Measurements from ENCODE around the gene C2orf72.
"Not testable (repeated sequence)": the region's sequence is repeated elsewhere in the genome, so short reads cannot be mapped to it uniquely, and the experiment has no call there.

The C2orf72 gene

DNA sequence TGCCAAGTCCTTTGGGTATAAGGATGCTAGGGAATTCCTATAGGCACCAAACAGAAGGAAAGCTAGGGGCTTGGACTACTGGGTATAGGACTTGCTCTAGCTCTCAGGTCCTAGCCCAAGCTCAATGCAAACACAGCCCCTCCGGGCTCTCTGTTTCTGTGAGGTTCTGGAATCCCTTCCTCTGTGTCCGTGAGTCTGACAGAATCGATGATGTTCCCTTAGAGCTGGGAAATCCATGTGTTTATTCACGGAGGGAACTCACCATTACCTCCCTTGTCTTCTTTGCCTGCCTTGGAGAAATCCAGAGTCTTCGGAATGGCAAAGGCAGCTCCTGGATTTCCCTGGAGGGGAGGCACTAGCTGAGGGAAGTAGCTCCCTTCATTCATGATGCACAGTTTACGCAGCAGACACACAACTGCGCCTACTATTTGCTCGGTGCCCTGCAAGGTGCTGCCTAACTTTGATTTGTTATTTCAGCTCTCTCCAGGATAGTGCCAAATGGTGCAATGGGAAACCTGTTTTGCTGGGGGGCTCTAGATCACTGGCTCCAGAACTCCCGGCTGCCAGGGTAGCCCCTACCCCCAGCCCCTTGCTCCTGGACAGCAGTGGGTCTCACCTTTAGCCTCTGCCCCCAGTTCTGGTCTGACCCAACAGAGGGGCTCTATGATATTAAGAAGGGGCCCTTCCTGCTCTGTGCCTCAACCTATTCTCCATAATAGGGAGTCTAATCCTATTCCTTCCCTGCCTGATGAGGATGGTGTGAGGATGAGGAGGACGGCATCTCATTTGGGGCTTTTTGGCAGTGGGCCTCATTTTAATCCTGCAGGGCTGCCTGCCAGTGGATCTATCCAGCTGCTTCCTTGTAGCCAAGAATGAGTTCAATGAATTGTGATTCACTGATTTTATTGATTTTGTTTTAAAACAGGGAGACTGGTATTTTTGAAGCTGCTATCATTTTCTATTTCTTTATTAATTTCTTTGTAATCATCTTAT is 10.9 kb downstream of the C2orf72 start:
- no peak for DNase-seq

DNA sequence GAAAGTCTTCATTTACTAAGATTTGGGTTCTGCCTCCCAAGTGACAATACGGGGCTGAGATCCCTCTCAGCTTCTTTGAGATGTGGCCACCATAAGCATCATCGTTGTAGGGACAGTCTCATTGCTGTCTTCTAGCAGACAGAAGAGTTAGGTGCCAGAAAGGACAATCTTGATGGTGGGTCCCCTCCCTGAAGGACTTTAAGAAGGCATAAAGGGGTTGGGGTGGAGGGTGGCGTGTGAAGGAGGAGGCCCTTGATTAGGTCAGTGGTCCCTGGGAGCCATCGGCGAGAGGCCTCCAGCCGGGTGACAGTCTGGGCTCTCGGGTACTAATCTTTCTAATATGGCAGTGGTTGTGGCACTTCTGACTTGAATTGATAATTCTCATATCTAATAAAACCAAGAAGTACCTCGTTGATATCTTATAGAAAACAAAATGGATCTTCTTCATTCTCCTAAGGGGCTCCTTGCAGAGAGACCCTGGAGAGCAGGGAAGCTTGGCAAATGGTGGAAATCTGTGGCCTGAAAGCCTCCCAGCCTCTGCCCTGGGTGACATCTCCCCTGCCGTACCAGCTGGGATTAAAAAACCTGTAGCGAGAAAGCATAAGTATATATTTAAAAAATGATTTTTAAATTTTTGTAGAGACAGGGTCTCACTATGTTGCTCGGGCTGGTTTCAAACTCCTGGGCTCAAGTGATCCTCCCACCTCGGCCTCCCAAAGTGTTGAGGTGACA is 12.1 kb downstream of the C2orf72 start:
- DNase-seq = no peak

DNA sequence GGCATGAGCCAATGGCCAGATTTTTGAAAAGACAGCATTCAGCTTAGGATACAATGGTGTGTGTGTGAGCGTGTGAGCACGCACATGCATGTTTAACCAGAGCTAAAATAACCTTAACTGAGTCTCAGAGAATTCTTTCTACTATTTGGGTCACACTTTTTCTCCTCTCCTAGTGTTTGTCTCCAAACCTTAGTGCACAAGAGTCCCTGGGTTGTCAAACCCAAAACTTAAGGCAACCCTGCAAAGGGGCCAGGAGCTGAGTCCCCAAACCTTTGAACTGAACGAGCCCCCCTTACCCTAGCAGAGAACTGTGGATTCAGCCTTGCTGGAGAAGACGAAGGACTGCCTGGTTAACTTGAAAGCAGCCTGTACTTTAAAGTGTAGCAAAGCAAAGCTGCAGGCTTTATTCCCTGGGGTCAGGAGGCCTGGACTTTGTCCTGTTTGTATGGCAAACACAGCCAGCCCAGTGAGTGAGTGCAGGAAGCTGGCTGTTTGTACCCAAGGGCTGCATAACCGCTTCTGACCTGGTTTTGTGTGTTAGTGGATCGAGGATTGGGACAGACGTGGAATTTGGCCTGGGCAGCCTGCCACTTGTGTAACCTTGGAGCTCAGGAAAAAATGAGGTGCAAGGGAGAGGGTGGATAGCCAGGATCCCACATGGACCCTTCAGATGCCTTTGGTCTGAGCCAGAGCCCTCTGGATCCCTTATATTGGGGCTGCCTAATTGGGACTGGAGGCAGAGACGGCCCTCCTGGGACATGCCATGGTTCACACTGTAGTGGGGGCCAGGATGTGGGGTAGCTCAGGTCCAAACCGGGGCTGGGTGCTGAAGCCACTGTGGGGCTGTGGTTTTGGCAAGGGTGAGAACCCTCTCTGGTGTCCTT is 12.9 kb downstream of the C2orf72 start:
- no peak for DNase-seq

DNA sequence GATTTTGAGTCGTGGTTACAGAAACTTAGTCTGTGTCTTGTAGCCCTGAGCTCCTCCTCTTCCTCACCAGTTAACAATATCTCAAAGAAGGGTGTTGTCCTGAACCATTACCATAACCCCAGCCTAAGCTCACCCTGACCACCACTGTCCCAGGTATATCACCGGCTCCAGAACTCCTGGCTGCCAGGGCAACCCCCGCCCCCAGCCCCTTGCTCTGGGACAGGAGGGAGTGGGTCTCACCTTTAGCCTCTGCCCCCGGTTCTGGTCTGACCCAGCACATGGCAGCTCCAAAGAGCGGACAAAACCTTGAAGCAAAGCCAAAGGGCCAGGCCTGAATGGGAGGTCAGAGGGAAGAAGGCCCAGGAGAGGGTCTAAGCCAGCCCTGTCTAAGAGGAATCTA is 13.8 kb downstream of the C2orf72 start:
- no peak for DNase-seq

DNA sequence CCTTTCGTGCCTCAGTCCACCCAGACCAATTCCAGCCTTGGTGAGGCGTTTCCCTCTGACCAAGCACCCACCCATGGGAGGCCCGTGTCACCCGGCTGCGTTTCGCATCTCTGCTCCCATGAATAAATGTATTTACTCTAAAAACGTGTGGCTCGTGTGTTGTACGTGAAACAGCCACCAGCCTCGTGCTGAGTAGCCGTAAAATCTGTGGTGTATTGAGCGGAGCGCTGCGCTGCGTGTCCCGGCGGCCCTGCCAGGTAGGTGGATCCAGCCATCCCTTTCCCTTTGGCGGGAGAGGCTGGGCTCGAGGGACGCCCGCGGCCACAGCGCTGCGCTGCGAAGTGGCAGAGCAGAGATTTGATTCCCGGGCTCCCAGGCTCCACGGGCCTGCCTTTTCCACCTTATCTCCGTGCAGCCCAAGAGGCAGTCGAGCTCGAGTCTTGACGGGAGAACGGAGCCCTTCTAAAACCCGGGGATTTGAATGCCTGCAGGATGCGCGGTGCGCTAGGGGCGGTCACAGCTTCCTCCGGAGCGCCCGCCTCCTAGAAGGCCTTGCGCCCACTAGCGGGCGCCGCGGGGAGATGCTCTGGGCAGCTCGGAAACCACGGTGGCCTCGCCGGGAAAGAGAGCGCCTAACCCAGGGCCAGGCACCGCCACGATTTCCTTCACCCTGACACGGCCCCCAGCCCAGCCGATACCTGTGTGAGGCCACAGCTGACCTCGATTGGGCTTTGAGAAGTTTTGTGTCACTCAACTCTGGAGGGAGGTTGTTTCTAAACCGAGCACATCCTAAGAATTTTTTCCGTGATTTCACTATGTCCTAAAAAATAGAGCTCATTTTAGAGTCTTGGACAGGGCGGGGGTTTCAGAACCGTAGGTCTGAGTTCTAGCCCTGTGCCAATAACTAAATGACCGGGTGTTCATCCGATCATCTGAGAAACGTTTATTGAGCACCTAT is 15.4 kb downstream of the C2orf72 start:
- peak; percentile 71 to 75 for DNase-seq

DNA sequence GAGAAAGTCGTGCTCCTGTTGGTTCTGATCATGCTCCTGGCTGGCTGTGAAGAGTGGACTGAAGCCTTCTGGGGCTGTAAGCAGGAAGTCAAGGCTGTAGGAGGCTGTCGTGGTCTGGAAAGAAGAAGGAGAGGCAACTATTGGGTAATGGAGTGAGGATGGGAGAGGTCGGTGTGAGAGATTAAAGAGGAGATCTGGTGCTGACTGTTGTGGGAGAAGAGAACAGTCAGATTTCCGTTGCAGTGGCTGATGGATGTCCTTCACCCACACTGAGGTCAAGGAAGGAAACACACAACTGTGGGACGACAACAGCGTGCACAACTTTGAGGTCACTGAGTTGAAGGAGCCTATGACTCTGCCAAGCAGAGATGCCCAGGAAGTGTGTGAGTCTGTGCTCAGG is 16.5 kb downstream of the C2orf72 start:
- no peak for DNase-seq

DNA sequence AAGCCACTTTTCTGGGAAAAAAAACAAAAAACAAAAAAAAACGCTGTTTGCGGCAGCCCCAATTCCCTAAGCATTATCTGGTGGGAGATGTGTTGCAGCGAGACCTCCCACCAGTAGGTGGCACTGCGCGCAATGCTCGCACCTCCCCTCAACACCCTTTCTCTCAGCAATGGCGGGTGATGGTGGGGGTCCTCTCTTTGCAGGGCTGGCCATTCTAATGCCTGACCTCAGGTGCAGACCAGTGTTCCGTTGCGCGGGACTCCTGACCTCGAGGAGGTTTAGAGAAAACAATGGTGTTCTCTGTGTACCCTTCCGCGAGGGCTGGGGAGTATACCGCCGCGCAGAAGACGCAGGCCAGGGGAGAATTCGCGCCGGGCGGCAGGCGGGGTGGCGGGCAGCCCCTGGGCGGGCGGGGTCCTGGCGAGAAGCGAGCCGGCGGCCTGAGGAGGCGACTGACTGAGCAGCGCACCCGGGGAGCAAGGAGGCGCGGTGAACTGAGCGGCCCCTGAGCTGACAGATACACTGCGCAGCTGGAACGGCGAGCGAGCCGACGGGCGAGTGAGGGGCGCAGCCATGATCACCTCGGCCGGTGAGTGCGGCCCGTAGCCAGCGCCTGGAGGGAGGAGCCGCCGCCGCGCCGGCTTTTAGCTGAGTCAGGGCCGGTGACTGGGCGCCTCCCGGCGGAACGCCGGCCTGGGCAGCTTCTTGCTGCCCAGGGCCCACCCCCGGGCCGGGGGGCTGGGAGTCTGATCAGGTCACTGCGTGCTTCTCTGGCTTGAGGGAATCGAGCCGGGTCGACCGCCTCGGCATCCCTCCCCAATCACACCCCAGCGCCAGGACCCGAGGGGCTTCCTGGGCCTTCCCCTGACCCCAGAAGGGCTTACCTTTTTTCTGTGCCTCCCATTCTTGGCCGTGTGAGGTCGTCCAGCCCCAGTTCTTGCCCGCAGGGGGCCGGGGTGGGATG is 19.4 kb downstream of the C2orf72 start, which contains the start of gene PSMD1:
Gene PSMD1, plus strand, starts transcription at position 415 of the 964 bp plus-strand sequence. Its CDS starts 159 bp downstream, at position 574.
- peak; percentile 90 to 92 for DNase-seq

DNA sequence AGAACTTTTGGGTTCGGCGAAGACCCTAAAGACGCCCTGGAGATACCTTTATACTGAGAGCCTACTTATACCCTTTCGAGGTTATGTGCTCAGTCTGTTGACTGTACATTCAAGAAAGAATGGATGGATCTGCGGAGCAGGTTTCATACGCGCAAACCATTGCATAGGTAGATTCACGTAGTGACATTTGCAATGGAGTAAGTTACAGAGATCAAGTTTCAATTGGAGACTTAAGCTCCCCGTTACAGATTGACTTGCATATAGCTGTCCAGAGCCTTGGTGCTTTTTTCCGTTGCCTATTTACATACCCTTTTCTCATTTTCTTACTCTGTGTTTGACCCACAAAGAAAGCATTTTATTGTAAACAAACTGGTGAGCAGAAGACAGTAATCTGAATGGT is 20.3 kb downstream of the C2orf72 start:
- DNase-seq = no peak

DNA sequence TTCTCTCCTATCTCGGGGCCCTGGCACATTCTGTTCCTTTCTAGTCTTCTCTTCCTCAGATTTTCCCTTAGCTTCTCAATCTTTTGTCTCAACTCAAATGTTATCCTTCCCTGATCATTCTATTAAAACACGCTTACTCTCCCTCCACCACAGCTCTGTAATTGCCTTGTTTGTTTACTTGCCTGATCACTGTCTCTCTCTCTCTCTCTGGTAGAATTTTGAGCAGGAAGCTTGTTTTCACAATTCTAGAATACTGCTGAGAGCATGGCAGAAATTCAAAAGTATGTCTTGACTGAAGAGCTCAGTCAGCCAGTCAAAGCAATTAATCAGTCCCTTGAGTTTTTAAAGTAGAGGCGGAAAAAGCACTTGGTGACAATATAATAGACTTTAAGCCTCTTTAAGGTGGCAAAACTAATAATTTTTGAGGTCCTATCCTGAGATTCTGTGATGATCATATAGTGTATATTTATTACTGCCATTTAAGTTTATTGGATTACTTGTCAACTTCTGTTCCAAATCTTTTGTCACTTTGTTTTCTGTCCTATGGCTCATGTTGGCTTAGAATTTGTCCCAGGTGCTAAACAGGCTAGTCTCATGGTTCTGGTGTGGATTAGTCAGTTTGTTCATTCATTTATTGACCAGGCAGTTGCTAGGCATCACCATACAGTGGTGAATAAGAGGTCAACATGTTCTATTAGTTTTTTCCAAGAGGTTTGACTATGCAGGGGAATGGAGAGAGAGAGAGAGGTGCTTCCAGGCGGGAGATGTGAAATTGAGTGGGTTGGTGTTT is 21.6 kb downstream of the C2orf72 start:
- no peak for DNase-seq

DNA sequence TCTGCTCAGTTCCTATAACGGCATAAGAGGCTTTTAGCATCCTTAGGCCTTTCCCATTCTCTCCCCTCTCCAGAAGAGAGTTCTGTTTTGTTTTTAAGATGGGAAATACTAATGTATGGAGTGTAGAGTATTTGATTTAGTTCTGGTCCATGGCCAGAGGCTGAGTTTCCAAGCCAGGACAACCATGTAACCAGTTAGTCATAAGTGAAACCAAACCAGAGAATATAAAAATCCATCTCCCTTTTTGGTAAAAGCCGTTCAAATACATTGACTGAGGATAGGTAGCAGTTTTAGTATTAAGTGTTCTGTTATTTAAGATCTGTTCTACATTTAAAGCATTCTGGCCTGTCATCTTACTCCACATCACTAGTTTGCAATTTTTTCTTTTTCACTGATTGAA is 22.4 kb downstream of the C2orf72 start:
- DNase-seq = no peak

DNA sequence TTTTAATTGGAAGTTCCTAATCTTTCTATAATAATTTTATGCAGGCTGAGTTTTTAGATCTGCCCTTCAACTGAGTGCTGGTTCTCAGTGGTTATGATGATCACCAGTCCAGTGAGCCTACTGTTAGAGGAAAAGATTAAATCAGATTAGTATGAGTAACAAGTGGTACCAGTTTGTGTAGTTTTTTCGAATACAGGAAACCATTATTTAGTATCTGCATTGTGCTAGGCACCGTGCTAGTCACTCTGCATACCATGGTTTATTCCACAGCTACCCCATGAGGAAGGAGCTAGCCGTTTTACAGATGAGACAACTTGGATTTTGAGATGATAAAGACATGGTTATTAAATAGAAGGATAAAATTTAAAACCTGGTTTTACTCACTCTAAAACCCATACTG is 25.5 kb downstream of the C2orf72 start:
- no peak for DNase-seq

DNA sequence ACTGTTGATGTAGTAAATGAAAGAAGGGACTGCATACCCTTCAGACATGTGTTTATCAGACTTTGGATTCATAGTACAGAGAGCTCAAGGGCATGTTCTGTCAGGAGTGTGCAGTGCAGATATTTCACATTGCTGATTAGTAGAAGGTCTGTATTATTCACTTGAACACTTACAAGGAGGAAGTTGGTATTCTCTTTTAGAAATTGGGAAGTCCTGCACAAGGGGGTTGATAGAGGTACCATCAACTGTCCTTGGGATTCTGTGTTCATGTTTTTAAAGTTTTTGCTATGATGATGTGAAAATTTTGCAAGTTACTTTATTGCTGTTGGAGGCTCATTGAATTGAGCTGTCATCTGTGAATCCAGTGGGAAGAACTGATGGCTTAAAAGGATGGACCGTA is 26.0 kb downstream of the C2orf72 start:
- no peak for DNase-seq

DNA sequence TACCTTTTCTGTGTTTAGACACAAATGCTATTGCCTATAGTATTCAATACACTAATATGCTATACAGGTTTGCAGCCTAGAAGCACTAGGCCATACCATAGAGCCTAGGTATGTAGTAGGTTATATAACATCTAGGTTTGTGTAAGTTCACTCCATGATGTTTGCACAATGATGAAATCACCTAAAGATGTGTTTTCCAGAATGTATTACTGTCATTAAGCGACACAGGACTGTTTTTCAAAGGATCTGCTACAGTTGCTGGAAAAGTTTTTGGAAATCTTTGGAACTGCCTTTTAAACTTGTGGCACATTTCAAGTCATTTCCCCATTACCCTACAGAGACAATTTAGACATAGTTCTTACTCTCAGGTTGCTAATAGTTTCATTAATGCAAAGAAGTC is 28.6 kb downstream of the C2orf72 start:
- DNase-seq = no peak

DNA sequence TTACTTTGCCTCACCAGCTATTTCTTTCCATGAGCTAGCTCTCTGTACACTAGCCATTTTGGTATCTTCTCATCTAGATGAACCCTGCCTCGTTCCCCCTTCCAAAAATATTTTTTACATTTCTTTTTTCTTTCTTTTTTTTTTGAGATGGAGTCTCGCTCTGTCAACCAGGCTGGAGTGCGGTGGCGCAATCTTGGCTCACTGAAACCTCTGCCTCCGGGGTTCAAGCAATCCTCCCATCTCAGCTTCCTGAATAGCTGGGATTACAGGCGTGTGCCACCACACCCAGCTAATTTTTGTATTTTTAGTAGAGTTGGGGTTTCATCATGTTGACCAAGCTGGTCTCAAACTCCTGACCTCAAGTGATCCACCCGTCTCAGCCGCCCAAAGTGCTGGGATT is 30.2 kb downstream of the C2orf72 start:
- DNase-seq = not testable (repeated sequence)

DNA sequence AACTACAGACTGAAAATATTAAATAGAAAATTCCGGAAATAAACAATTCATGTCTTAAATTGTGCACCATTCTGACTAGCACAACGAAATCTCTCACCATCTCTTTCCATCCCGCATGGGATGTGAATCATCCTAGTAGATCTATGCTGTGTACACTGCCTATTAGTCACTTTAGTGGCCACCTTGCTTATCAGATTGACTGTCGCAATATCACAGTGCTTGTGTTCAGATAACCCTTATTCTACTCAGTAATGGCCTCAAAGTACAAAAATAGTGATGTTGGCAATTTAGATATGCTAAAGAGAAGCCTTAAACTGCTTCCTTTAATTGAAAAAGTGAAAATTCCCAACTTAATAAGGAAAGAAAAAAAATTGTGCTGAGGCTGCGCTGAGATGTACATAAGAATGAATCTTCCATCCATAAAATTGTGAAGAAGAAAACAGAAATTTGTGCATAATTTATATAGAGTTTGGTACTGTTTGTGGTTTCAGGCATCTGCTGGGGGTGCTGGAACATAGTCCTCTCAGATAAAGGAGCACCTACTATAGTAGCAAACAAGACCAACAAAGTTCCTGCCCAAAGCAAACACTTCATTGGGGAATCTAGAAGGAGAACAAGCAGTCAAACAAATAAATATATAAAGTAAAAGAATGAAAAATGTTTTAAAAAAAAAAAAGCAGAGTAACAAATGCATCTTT is 31.4 kb downstream of the C2orf72 start:
- DNase-seq = no peak

DNA sequence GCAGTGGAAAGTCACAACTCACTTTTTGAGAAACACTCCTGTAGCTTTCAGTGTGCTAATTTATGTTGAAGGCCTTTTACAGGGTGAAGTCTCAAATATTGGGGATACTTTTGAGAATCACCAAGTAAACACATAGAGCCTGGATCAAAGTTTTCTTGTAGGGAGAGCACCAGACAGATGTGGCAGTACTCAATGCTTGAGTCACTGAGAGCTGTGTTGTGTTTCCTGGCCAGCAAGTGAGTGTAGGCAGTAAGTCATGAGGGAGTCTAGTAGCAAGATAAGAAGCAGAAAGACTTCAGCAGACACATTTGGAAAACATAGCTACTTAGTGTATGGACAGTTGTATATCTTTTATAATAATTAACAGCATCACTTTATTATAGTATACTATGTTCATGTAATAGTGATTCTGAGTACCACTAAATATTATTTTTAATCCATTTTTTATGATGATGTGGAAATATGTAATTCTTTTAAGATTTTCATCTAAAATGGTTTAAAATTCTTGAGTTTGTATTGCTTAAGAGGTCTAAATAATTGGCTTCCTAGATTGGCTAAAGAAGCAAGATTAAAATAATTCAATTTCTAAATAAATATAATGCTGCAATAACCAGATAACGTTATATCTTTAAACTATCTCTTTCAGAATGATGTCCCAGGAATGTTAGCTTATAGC is 32.2 kb downstream of the C2orf72 start:
- DNase-seq = no peak

DNA sequence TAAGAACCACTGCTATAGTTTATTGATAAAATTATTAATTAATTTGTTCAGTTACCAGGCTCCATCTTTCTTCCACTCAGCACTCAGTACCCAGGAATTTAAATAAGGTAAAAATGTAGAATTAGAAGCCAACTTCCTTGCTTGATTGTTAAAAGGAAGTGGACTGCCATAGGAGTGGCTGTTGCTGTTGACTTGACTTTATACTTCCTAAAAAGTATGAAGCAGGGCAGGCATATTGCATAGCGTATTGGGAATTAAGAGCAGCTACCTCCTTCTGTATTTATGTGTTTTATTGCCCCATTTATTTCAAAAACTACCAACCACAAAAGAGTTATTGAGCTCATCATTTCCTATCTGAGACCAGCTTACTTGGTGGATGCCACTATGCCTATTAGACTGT is 47.2 kb downstream of the C2orf72 start:
- DNase-seq = no peak

DNA sequence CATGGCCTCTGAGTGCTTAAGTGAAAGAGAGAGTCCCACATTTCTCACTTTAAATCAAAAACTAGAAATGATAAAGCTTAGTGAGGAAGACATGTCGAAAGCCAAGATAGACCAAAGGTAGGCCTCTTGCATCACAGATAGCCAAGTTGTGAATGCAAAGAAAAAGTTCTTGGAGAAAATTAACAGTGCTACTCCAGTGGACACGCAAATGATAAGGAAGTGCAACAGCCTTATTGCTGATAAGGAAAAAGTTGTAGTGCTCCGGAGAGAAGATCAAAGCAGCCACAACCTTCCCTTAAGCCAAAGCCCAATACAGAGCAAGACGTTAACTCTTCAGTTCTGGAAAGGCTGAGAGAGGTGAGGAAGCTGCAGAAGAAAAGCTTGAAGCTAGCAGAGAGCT is 51.4 kb downstream of the C2orf72 start:
- DNase-seq = no peak
